Measurements from ENCODE around the gene MSRB1. TPM values are rescaled to one million over a fixed set of nuclear protein-coding genes. Genes with fewer than 3 reads are reported as not detected.
"Not testable (repeated sequence)": the region's sequence is repeated elsewhere in the genome, so short reads cannot be mapped to it uniquely, and the experiment has no call there.

Gene MSRB1
- total RNA-seq, 1 experiment from 2014 or later = 27.8 TPM

GRCh38 chr16:1903220-1903574, 39.8 kb downstream of the MSRB1 start:
- DNase-seq (ENCODE audit: low read depth) = no peak

GRCh38 chr16:1902547-1903219, 40.3 kb downstream of the MSRB1 start:
- no peak for DNase-seq (ENCODE audit: low read depth)

- DNase-seq (ENCODE audit: low read depth) = no peak
Measured at GRCh38 chr16:1900452-1900774, 42.6 kb downstream of the MSRB1 start.

GRCh38 chr16:1899641-1900451, 43.2 kb downstream of the MSRB1 start:
- no peak for DNase-seq (ENCODE audit: low read depth)

- DNase-seq (ENCODE audit: low read depth) = not testable (repeated sequence)
Measured at GRCh38 chr16:1897692-1898091, 45.3 kb downstream of the MSRB1 start.

- no peak for DNase-seq (ENCODE audit: low read depth)
Measured at GRCh38 chr16:1895949-1896675, 46.9 kb downstream of the MSRB1 start.

GRCh38 chr16:1895068-1895467, 47.9 kb downstream of the MSRB1 start:
- no peak for DNase-seq (ENCODE audit: low read depth)

GRCh38 chr16:1890708-1891050, 52.3 kb downstream of the MSRB1 start:
- no peak for DNase-seq (ENCODE audit: low read depth)

GRCh38 chr16:1890024-1890707, 52.8 kb downstream of the MSRB1 start:
- no peak for DNase-seq (ENCODE audit: low read depth)

Other genes with a start within 250 kb of the MSRB1 start
- 7.1 and 9.4 TPM in 2 replicates for gene MAPK8IP3, start 237.0 kb downstream of the MSRB1 start, total RNA-seq (2014; rRNA removed; shearing (Covaris generic))
- not detected in 2 replicates for gene NME3, start 171.7 kb downstream of the MSRB1 start, total RNA-seq (2014; rRNA removed; shearing (Covaris generic))
- gene EME2, start 170.4 kb downstream of the MSRB1 start, total RNA-seq (2014; rRNA removed; shearing (Covaris generic)) = 0.76 and 2.2 TPM in 2 replicates
- gene MRPS34, start 170.1 kb downstream of the MSRB1 start, total RNA-seq (2014; rRNA removed; shearing (Covaris generic)) = 115 and 133 TPM in 2 replicates
- gene SPSB3, start 160.6 kb downstream of the MSRB1 start, total RNA-seq (2014; rRNA removed; shearing (Covaris generic)) = 25.9 and 29.8 TPM in 2 replicates
- 53.7 and 86.4 TPM in 2 replicates for gene NUBP2, start 160.2 kb downstream of the MSRB1 start, total RNA-seq (2014; rRNA removed; shearing (Covaris generic))
- gene IGFALS, start 149.5 kb downstream of the MSRB1 start, total RNA-seq (2014; rRNA removed; shearing (Covaris generic)) = 0.07 TPM in 1 of 2 replicates, not detected in the other
- gene HAGH, start 116.4 kb downstream of the MSRB1 start, total RNA-seq (2014; rRNA removed; shearing (Covaris generic)) = 75.7 and 92.6 TPM in 2 replicates
- gene FAHD1, start 116.0 kb downstream of the MSRB1 start, total RNA-seq (2014; rRNA removed; shearing (Covaris generic)) = 53.8 and 64.0 TPM in 2 replicates
- 1.0 and 1.8 TPM in 2 replicates for gene MEIOB, start 71.0 kb downstream of the MSRB1 start, total RNA-seq (2014; rRNA removed; shearing (Covaris generic))
- gene HS3ST6, start 24.8 kb downstream of the MSRB1 start, total RNA-seq (2014; rRNA removed; shearing (Covaris generic)) = not detected in 2 replicates
- gene RPL3L, start 11.5 kb upstream of the MSRB1 start, total RNA-seq (2014; rRNA removed; shearing (Covaris generic)) = 0.52 TPM in 1 of 2 replicates, not detected in the other
- gene NDUFB10, start 16.3 kb upstream of the MSRB1 start, total RNA-seq (2014; rRNA removed; shearing (Covaris generic)) = 287 and 304 TPM in 2 replicates
- 1,628 and 1,651 TPM in 2 replicates for gene RPS2, start 21.6 kb upstream of the MSRB1 start, total RNA-seq (2014; rRNA removed; shearing (Covaris generic))
- gene RNF151, start 23.7 kb upstream of the MSRB1 start, total RNA-seq (2014; rRNA removed; shearing (Covaris generic)) = not detected in 2 replicates
- 42.2 and 76.8 TPM in 2 replicates for gene TBL3, start 28.9 kb upstream of the MSRB1 start, total RNA-seq (2014; rRNA removed; shearing (Covaris generic))
- gene NOXO1, start 38.3 kb upstream of the MSRB1 start, total RNA-seq (2014; rRNA removed; shearing (Covaris generic)) = not detected in 2 replicates
- gene GFER, start 41.0 kb upstream of the MSRB1 start, total RNA-seq (2014; rRNA removed; shearing (Covaris generic)) = 11.7 and 21.0 TPM in 2 replicates
- 3.4 and 7.1 TPM in 2 replicates for gene SYNGR3, start 46.8 kb upstream of the MSRB1 start, total RNA-seq (2014; rRNA removed; shearing (Covaris generic))
- 21.3 and 23.9 TPM in 2 replicates for gene ZNF598, start 66.6 kb upstream of the MSRB1 start, total RNA-seq (2014; rRNA removed; shearing (Covaris generic))
- gene NPW, start 76.6 kb upstream of the MSRB1 start, total RNA-seq (2014; rRNA removed; shearing (Covaris generic)) = 0.12 TPM in 1 of 2 replicates, not detected in the other
- 143 and 175 TPM in 2 replicates for gene NHERF2, start 83.7 kb upstream of the MSRB1 start, total RNA-seq (2014; rRNA removed; shearing (Covaris generic))
- 22.7 and 35.6 TPM in 2 replicates for gene NTHL1, start 104.6 kb upstream of the MSRB1 start, total RNA-seq (2014; rRNA removed; shearing (Covaris generic))
- gene TSC2, start 104.8 kb upstream of the MSRB1 start, total RNA-seq (2014; rRNA removed; shearing (Covaris generic)) = 29.7 and 31.2 TPM in 2 replicates
- 12.9 and 56.0 TPM in 2 replicates for gene PKD1, start 192.7 kb upstream of the MSRB1 start, total RNA-seq (2014; rRNA removed; shearing (Covaris generic))
- gene RAB26, start 205.4 kb upstream of the MSRB1 start, total RNA-seq (2014; rRNA removed; shearing (Covaris generic)) = 2.1 and 3.8 TPM in 2 replicates
- 69.0 and 92.8 TPM in 2 replicates for gene TRAF7, start 212.6 kb upstream of the MSRB1 start, total RNA-seq (2014; rRNA removed; shearing (Covaris generic))